HG02973 (cell line): ENCODE data around the gene FANCC.
"Not testable (repeated sequence)": the region's sequence is repeated elsewhere in the genome, so short reads cannot be mapped to it uniquely, and the experiment has no call there.

Experiments
- ATAC-seq: cut with Tn5 transposase; IDR thresholded peaks from one replicate; pipeline ENCODE4 v1.9.1; 2021; ENCODE audit warnings: moderate library complexity; ENCODE audit not compliant: unreplicated experiment

Gene FANCC

GRCh38 chr9:95284162-95285080 is 33.1 kb downstream of the FANCC start:
- ATAC-seq, result no peak

GRCh38 chr9:95283673-95284072 is 33.8 kb downstream of the FANCC start:
- ATAC-seq, result no peak

- no peak for ATAC-seq
These were observed 35.2 kb downstream of the FANCC start for GRCh38 chr9:95282332-95282731.

- ATAC-seq, result no peak
These were observed 36.8 kb downstream of the FANCC start for GRCh38 chr9:95280745-95281144.

GRCh38 chr9:95277509-95277908 is 40.0 kb downstream of the FANCC start:
- ATAC-seq, result no peak

GRCh38 chr9:95276395-95276954 is 41.0 kb downstream of the FANCC start:
- no peak for ATAC-seq

- ATAC-seq, result not testable (repeated sequence)
These were observed 43.3 kb downstream of the FANCC start for GRCh38 chr9:95274160-95274559.

GRCh38 chr9:95273369-95274022 is 44.0 kb downstream of the FANCC start:
- no peak for ATAC-seq

GRCh38 chr9:95272830-95273229 is 44.7 kb downstream of the FANCC start:
- ATAC-seq, result no peak

- ATAC-seq, result no peak
These were observed 46.7 kb downstream of the FANCC start for GRCh38 chr9:95270790-95271189.

- not testable (repeated sequence) for ATAC-seq
These were observed 47.4 kb downstream of the FANCC start for GRCh38 chr9:95269803-95270773.

GRCh38 chr9:95268681-95269080 is 48.8 kb downstream of the FANCC start:
- no peak for ATAC-seq

GRCh38 chr9:95266649-95267048 is 50.9 kb downstream of the FANCC start:
- peak; percentile 72 for ATAC-seq

- ATAC-seq, result no peak
These were observed 51.5 kb downstream of the FANCC start for GRCh38 chr9:95265960-95266359.

GRCh38 chr9:95264954-95265615 is 52.4 kb downstream of the FANCC start:
- no peak for ATAC-seq

- ATAC-seq, result no peak
These were observed 55.6 kb downstream of the FANCC start for GRCh38 chr9:95261890-95262289.

- ATAC-seq, result no peak
These were observed 66.9 kb downstream of the FANCC start for GRCh38 chr9:95250462-95251221.

- no peak for ATAC-seq
These were observed 67.5 kb downstream of the FANCC start for GRCh38 chr9:95249986-95250385.

- ATAC-seq, result no peak
These were observed 71.0 kb downstream of the FANCC start for GRCh38 chr9:95246547-95246946.
